CD4-positive, alpha-beta T cell treated with Interleukin-17A for 1 hour (primary cell): ENCODE results near the gene FRAS1.
"Not testable (repeated sequence)": the region's sequence is repeated elsewhere in the genome, so short reads cannot be mapped to it uniquely, and the experiment has no call there.

Experiments
- DNase-seq: peaks from one replicate; pipeline ENCODE4 v3.0.0-alpha.2; 2020

The FRAS1 gene

GRCh38 chr4:78057135-78057599, at the start of gene FRAS1:
Gene FRAS1 (plus strand): TSS chr4:78057323. CDS start chr4:78058010, 687 bp downstream.
- no peak for DNase-seq

- not testable (repeated sequence) for DNase-seq
These were observed 46.1 kb upstream of the FRAS1 start for GRCh38 chr4:78011003-78011402.

GRCh38 chr4:78014889-78015886, 41.9 kb upstream of the FRAS1 start:
- DNase-seq: no peak

- DNase-seq: no peak
These were observed 38.7 kb upstream of the FRAS1 start for GRCh38 chr4:78018271-78019049.

GRCh38 chr4:78019414-78019813, 37.7 kb upstream of the FRAS1 start:
- no peak for DNase-seq

GRCh38 chr4:78020677-78021076, 36.4 kb upstream of the FRAS1 start:
- no peak for DNase-seq

GRCh38 chr4:78022517-78022916, 34.6 kb upstream of the FRAS1 start:
- no peak for DNase-seq

GRCh38 chr4:78024085-78024484, 33.0 kb upstream of the FRAS1 start:
- DNase-seq: no peak

GRCh38 chr4:78024576-78025091, 32.5 kb upstream of the FRAS1 start:
- no peak for DNase-seq

GRCh38 chr4:78031417-78031950, 25.6 kb upstream of the FRAS1 start:
- no peak for DNase-seq

GRCh38 chr4:78032446-78032845, 24.7 kb upstream of the FRAS1 start:
- DNase-seq: no peak

- no peak for DNase-seq
These were observed 24.2 kb upstream of the FRAS1 start for GRCh38 chr4:78032929-78033328.

- no peak for DNase-seq
These were observed 23.3 kb upstream of the FRAS1 start for GRCh38 chr4:78033861-78034260.

GRCh38 chr4:78038704-78039103, 18.4 kb upstream of the FRAS1 start:
- no peak for DNase-seq

- DNase-seq: no peak
These were observed 17.4 kb upstream of the FRAS1 start for GRCh38 chr4:78039678-78040077.

- no peak for DNase-seq
These were observed 16.7 kb upstream of the FRAS1 start for GRCh38 chr4:78040431-78040830.

GRCh38 chr4:78047366-78047765, 9.8 kb upstream of the FRAS1 start:
- no peak for DNase-seq

- DNase-seq: peak; percentile 19
These were observed 626 bp upstream of the FRAS1 start for GRCh38 chr4:78056265-78057129.

GRCh38 chr4:78057600-78058550, 752 bp downstream of the FRAS1 start:
- peak; percentile 21 for DNase-seq

GRCh38 chr4:78058591-78059523, 1.7 kb downstream of the FRAS1 start:
- peak; percentile 3 for DNase-seq
